NCI-H524 treated with DMSO at 0.1 percent for 48 hours (cell line): ENCODE results near the gene KLK14.

Source experiments
- DNase-seq: peaks from one replicate; lab custom pipeline; 2025; lab: John Stamatoyannopoulos, UW

KLK14 gene, protein sequence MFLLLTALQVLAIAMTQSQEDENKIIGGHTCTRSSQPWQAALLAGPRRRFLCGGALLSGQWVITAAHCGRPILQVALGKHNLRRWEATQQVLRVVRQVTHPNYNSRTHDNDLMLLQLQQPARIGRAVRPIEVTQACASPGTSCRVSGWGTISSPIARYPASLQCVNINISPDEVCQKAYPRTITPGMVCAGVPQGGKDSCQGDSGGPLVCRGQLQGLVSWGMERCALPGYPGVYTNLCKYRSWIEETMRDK

DNA sequence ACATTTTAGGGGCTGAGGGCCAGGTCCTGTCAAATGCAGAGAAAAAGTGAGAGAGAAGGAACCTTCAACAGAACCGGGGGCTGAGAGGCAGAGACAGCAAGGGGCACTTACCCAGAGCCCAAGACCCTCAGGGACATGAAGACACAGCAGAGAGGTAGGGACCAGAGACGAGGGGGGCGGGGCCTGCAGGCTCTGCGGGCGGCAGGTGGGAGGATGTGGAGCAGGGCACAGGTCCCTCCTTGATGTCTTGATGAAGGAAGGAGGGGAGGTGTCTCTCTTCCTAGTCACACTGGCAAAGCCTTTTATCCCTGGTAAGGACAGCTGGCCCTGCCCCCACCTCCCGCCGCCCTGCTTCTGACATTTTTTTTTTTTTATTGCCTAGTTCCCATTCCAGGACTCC lies at the start of gene KLK14:
Gene KLK14 (minus strand): TSS at position 277 of the 400 bp plus-strand sequence. CDS start 273 bp downstream, at position 4.
- no peak for DNase-seq

DNA sequence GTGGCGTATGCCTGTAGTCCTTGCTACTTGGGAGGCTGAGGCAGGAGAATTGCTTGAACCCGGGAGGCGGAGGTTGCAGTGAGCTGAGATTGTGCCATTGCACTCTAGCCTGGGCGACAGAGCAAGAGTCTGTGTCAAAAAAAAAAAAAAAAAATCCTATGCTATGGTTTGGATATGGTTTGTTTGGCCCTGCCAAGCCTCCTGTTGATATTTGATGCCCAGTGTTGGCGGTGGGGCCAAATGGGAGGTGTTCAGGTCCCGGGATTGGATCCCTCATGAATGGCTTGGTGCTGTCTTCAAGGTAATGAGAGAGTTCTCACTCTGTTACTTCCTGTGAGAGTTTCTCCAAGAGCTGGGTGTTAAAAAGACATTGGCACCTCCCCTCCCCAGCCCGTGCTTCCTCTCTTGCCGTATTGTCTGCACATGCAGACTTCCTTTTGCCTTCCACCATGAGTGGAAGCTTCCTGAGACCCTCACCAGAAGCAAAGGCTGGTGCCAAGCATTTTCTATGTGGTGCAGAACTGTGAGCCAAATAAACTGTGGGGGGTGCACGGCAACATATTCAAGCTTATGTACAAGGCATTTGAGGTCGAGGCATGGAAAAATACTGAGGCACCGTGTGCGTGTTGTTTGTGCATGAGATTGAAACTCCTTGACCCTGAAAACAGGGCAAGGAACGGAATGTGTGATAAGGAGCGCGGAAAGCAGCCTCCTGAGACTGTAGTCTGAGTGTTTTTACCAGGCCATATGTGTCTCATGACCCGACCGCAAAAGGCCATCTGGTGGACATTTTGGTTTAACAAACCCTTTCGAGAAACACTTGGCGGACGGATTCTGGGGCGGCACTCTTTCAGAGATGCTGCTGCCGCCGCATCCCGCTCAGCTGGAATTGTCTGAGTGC lies 49.3 kb upstream of the KLK14 start:
- no peak for DNase-seq

DNA sequence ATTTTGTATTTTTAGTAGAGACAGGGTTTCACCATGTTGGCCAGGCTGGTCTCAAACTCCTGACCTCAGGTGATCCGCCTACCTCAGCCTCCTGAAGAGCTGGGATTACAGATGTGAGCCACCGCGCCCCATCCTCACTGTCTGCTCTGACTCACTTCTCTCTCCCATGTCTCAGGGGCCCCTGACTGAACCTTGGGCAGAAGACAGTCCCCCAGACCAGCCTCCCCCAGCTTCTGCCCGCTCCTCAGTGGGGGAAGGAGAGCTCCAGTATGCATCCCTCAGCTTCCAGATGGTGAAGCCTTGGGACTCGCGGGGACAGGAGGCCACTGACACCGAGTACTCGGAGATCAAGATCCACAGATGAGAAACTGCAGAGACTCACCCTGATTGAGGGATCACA lies 47.0 kb upstream of the KLK14 start:
- no peak for DNase-seq

DNA sequence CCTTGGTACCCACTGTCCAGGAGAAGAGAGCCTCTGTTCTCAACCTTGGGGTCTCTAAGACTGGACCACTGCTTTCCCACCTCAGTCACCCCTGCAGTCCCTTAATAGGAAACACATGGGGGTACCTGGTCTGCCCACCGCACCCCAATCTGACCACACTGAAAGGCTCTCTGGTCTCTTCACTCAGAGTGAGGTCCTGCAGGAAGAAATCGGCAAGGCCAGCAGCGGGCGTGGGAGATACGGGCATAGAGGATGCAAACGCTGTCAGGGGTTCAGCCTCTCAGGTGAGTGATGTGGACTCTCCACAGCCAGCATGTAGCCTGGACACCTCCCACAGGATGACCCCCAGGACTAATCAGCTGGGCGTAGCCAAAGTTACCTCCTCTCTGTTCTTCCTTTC lies 45.5 kb upstream of the KLK14 start:
- DNase-seq: no peak

DNA sequence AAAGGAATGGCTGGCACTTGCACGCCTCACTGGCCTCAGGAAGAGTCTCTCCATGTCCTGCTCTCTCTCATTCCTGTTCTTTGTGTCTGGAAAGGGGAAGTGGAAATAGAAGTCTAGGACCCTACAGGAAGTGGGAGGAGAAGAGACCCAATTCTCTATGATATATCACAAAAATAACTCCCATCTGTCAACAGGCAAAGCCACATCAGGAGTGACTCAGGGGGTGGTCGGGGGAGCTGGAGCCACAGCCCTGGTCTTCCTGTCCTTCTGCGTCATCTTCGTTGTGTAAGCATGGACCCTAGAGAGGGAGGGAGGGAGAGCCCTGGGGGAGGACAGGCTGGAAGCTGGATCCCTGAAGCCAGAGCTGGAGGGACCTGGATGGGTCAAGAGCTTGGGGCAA lies 45.1 kb upstream of the KLK14 start:
- no peak for DNase-seq

DNA sequence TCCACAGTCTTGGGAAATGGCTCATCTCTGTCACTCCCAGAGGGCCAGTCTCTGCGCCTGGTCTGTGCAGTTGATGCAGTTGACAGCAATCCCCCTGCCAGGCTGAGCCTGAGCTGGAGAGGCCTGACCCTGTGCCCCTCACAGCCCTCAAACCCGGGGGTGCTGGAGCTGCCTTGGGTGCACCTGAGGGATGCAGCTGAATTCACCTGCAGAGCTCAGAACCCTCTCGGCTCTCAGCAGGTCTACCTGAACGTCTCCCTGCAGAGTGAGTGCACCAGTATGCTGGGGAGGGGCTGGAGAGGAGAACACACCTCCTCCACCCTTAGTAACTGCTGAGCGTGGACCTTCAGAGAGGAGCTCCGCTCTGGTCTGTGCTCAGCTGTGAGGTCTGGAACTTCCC lies 44.3 kb upstream of the KLK14 start:
- DNase-seq: no peak

DNA sequence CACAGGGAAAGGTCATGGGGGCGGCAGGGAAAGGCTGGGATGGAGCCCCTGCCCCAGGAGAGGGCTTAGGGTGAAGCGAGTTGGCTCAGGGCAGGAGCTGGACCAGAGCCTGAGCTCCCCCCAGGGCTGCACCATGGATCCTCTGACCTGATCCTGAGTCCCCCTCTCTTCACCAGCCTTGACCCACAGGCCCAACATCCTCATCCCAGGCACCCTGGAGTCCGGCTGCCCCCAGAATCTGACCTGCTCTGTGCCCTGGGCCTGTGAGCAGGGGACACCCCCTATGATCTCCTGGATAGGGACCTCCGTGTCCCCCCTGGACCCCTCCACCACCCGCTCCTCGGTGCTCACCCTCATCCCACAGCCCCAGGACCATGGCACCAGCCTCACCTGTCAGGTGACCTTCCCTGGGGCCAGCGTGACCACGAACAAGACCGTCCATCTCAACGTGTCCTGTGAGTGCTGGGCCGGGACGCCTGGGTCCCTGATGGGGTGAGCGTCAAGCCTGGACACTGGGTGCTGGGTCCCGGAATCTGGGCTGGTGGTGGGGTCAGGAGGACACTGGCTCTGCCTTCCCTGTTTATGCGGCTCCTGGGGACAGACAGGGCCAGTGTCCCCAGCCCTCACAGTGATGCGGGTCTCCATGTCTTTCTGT lies 42.9 kb upstream of the KLK14 start:
- no peak for DNase-seq

DNA sequence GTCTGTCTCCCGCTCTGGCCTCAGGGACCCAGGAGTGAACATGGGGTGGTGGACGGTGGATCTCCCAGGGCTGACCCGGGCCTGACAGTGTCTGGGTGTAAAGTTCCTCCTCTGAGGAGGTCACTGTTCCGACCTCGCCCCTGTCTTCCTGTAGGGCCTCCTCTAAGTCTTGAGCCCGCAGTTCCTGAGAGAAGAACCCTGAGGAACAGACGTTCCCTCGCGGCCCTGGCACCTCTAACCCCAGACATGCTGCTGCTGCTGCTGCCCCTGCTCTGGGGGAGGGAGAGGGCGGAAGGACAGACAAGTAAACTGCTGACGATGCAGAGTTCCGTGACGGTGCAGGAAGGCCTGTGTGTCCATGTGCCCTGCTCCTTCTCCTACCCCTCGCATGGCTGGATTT lies 42.0 kb upstream of the KLK14 start, which contains the start of gene SIGLEC9:
Gene SIGLEC9 (plus strand): TSS at position 178 of the 400 bp plus-strand sequence. CDS start 69 bp downstream, at position 247.
- DNase-seq: no peak

DNA sequence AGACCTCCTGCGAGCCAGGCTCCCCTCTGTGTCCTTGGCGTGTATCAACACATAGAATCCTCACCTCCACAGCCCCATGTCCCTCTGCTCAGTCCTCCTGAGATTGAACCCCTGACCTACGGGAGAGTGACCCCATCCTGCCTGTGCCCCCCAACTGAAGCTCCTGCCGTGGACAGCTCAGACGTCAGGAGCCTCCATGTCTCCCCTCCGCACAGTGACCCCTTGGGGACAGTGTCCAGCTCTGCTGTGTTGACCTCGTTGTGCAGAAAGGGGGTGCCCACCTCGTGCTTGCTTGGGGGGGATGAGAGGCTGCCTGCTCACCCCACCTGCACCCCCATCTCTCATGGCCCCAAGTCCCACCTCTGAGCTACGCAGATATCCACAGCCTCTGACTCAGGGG lies 41.5 kb upstream of the KLK14 start:
- no peak for DNase-seq

DNA sequence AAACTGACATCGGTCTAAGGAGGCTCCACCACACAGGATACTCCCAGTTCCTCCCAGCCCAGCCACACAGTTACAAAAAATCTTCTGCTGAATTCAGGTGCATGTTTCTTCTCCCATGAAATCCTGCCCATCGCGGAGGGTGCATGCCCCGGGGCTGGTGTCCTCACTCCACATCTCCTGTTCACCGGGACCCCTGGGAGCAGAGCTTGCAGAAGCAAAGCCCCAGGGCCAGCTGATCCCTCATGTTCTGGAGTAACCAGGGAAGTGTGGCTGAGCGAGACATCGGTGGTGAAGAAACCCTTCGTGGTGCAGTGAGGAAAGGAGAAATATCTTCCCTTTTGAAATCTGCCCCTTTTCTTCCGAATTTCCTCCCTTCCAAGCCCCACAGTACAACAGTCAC lies 41.1 kb upstream of the KLK14 start:
- DNase-seq: no peak

DNA sequence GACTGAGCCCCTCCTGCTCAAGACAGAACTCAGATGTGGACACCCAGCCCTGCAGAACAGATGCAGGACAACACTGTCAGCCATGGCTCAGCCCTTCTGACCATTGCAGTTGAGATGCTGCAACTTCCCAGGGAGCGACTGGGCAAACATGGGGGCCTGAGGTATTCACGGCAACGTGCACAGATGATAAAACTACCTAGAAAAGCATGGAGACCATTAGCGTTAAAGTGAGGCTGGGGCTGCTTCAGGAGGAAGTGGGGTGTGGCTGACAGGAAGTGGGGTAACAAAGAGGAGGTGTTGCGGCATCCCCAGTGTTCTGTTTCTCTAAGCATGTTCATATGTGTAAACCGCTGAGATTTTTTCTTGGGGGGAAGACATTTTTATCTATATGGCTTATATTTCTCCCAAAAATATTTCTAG lies 40.7 kb upstream of the KLK14 start:
- DNase-seq: no peak

DNA sequence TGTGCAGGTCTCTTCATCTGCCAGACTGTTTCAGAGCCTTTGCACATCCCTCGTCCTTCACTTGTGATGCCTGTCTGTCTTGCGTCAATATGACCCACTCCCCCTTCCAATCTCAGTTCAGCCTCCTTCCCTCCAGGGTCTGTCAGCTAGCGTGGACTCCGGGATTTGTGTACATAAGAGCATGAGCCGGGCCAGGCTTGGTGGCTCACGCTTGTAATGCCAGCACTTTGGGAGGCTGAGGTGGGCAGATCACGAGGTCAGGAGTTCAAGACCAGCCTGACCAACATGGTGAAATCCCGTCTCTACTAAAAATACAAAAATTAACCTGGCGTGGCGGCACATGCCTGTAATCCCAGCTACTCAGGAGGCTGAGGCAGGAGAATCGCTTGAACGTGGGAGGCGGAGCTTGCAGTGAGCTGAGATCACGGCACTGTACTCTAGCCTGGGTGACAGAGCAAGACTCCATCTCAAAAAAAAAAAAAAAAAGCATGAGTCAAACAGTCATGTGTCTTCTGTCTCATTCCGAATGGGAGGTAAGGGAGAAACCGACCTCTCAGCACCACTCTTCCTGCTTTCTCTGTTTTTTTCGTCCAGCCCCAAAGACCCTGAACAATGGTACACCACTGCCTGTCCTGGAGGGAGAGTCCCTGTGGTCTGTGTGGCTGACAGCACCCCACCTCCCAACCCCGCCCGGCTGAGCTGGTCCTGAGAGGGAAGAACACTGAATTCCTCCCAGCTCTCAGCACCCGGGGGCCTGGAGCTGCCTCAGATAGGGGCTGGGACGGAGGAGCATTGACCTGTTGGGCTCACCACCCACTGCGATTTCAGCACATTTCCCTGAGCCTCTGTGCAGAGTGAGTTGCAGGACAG lies 39.7 kb upstream of the KLK14 start:
- no peak for DNase-seq

DNA sequence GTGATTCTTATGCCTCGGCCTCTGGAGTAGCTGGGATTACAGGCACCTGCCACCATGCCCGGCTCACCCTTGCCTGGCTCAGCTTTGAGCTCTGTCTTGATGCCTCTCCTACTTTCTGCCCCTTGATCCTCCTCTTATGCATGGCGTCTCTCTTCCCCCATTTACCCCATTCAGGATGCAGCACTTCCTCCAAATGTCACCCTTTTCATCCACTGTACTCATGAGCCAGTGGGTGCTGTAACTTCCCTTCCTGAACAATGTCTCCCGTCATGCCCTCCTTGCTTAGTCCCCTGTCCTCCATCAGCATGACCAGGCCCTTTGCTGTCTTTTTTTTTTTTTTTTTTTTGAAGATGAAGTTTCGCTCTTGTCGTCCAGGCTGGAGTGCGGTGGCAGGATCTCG lies 38.6 kb upstream of the KLK14 start:
- DNase-seq: no peak

DNA sequence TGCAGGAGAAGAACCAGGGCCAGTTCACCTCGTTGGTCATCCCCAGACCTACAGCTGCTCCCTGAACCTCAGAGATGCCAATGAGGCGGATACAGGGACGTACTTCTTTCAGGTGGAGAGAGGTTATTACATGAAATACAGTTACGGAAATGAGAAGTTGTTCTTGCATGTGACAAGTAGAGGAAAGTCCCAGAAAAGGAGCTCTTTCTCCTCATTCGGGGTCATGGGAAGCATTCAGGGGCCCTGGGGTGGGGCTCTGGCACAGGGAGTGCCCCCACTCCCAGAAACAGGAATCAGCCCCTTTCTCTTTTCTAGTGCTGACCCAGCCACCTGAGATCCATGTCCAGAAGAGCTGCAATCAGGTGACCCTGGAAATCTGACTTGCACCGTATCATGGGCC lies 37.5 kb upstream of the KLK14 start:
- no peak for DNase-seq

DNA sequence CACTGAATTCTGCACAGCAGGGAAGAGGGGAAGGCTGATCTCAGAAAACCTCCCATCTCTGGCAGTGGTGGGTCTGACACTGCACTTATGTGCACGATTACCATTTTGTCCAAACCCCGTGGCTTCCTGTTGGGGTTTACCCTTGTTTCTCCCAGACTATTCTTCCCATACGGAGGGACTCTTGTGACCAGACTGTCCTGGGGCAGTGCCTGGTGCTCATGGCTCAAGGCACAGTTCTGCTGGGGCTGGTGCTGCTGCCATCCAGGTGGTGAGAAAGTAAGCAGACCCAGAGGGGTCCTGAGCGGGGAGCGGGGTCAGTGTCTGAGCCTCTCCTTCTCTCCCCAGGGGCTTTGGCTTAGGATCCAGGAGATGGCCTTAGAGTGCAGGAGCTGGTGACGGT lies 36.9 kb upstream of the KLK14 start:
- no peak for DNase-seq

DNA sequence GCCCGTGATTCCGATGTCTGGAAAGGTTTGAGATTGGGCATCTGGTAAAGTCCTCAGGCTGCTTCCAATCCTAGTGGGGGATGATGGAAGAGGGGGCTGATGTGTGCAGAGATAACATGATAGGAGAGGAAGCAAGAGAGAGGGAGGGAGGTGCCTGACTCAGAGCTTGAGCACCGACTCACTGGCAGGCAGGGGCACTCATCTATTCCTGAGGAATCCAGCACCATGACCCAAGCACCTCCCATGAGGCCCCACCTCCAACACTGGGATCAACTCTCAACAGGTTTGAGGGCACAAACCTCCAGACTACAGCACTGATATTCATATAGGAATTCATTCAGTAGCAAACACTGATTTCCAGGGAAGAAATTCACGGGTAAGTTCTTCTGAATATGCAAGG lies 36.4 kb upstream of the KLK14 start:
- no peak for DNase-seq

DNA sequence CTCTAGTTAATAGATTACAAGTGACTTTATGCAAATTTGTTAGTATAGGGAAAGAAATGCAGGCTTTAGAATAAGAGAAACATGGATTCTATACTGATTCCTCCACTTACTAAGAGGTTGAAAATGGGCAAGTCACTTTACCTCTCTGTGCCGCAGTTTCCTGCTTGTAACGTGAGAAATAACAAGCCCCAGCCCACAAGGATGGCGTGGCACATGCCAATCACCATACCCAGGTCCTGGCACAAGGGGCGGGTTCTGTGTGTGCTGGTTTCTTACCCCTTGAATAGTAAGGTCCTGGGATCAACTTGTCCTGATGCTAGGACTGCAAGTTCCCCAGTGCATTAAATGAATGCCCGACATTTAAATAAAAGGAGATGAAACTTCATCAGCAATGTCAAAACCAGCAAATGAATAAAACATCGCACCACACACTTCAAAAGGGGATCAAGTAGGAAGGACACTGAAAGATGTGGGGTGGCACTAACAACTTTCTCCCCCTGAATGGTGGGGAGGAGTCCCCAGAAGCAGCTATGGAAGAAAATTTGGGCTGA lies 34.1 kb upstream of the KLK14 start:
- no peak for DNase-seq

DNA sequence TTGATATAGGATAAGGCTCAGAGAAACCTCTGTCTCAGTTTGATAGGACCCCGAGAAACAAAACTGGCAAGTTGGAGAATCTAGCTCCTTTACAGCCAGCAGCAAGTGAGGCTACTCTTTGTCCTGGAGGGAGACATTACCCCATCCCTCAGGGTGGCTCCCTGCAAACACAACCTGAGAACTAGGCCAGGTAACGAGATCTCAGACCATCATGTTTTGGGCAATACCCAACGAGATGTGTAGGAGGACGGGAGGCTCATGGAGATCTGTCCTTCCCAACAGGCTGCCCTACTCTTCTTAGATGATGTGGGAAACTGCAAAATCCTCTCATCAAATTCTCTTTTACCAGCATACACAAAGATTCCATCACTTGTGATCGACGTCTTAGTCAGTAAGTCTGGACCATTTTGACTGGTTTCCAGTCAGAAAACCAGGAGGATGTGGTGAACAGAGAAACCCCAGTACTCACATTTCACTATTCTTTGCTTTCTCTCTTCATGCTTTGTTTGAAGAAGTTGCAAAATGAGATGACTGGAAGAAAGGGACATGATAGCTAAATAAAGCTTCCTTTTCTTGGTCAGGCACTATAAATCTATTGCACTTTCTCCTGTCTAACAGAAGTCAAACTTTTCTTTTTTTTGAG lies 31.5 kb upstream of the KLK14 start:
- DNase-seq: no peak

DNA sequence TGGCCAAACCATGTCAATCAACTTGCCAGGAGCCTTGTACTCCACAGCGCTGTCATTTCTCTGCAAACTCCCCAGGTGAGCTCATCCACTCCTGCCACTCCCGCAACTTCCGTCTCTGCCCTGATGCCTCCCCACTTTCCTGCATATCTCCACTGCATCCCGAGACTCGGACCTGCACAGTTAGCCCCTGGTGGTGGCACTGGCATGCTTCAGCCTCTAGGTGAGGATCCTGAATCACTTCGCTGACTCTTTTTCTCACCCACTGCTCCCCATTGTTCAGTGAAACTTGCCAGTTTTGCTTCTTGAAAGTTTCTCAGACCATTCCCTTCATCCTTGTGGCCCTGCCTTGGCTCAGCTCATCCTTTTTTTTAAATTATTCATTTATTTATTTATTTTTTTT lies 28.9 kb upstream of the KLK14 start:
- DNase-seq: no peak

DNA sequence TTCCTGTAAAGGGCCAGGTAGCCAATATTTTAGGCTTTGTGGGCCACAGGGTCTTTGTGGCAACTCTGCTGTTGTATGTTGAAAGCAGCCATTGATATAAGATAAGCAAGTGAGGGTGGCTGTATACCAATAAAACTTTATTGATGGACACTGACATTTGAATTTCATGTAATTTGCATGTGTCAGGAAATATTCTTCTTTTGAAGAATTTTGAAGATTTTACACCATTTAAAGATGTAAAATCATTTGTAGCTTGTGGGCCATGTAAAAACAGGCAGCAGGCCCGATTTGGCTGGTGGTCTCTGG lies 27.9 kb upstream of the KLK14 start:
- no peak for DNase-seq

DNA sequence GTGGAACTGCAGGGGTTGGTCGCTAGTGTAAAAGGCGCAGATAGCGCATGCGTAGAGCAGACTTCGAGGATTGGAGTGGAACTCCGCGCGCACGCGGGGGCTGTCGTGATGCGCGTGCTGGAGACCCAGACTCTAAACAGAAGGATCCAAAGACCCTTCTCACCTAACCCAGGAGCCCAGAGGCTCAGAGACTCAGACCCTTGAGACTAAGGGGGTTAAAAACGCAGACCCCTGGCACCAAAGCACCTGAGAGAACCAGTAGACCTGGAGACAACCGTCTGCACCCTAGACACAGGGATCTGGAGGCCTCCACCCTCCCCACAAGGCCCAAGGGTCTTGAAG lies 26.1 kb upstream of the KLK14 start:
- DNase-seq: no peak
